Ishikawa (cell line): ENCODE results near the gene PTGER1.

Experiments
- CEBPB ChIP-seq: IDR thresholded peaks from 2 replicates; pipeline ENCODE4 v1.6.1; 2012
- EGR1 ChIP-seq: IDR thresholded peaks from 2 replicates; pipeline ENCODE4 v1.6.1; 2012
- TAF1 ChIP-seq: IDR thresholded peaks from 2 replicates; pipeline ENCODE4 v1.6.1; 2012; ENCODE audit warnings: low read depth, mild to moderate bottlenecking
- YY1 ChIP-seq: IDR thresholded peaks from 2 replicates; pipeline ENCODE4 v1.6.1; 2012; ENCODE audit warnings: low read depth
- TF ChIP-seq, protein P1 (sequence below): IDR thresholded peaks from 2 replicates; pipeline ENCODE4 v1.6.1; 2012; ENCODE audit warnings: low read depth, mild to moderate bottlenecking
- TF ChIP-seq, protein P2 (sequence below): IDR thresholded peaks from 2 replicates; pipeline ENCODE4 v1.6.1; 2012

DNA sequence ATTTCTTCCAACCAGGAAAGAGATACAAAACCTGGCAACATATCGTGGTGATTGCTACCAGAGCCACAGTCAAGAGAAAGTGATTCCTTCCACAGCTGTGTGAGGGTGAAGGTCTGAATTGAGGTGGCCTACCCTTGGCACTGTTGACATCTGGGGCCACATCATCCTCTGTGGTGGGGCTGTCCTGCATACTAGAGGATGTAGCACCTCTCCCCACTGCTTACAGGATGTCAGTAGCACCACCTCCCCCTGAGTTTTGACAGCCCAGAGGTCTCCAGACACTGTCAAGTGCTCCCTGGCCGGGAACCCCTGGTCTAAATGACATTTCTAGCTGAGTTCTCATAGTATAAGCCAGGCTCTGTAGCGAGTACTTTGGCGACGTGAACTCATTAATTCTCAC is 15.5 kb downstream of the PTGER1 start:
- TF ChIP-seq EGR1 (no peak), TAF1 (no peak), YY1 (no peak), CEBPB (no peak)
- TF ChIP-seq, protein P1, sequence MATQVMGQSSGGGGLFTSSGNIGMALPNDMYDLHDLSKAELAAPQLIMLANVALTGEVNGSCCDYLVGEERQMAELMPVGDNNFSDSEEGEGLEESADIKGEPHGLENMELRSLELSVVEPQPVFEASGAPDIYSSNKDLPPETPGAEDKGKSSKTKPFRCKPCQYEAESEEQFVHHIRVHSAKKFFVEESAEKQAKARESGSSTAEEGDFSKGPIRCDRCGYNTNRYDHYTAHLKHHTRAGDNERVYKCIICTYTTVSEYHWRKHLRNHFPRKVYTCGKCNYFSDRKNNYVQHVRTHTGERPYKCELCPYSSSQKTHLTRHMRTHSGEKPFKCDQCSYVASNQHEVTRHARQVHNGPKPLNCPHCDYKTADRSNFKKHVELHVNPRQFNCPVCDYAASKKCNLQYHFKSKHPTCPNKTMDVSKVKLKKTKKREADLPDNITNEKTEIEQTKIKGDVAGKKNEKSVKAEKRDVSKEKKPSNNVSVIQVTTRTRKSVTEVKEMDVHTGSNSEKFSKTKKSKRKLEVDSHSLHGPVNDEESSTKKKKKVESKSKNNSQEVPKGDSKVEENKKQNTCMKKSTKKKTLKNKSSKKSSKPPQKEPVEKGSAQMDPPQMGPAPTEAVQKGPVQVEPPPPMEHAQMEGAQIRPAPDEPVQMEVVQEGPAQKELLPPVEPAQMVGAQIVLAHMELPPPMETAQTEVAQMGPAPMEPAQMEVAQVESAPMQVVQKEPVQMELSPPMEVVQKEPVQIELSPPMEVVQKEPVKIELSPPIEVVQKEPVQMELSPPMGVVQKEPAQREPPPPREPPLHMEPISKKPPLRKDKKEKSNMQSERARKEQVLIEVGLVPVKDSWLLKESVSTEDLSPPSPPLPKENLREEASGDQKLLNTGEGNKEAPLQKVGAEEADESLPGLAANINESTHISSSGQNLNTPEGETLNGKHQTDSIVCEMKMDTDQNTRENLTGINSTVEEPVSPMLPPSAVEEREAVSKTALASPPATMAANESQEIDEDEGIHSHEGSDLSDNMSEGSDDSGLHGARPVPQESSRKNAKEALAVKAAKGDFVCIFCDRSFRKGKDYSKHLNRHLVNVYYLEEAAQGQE = no peak
- TF ChIP-seq, protein P2, sequence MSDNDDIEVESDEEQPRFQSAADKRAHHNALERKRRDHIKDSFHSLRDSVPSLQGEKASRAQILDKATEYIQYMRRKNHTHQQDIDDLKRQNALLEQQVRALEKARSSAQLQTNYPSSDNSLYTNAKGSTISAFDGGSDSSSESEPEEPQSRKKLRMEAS = no peak
